DMS53 treated with DMSO at 0.1 percent for 48 hours (cell line): ENCODE measurements around the gene ILRUN.
A peak's percentile ranks its signal among the peaks of the same experiment; 100 is the strongest.
"Not testable (repeated sequence)": the region's sequence is repeated elsewhere in the genome, so short reads cannot be mapped to it uniquely, and the experiment has no call there.

Source experiments
- DNase-seq: peaks from one replicate; lab custom pipeline; 2025; ENCODE audit not compliant: unreplicated experiment; lab: John Stamatoyannopoulos, UW

The ILRUN gene

GRCh38 chr6:34667481-34668238 lies 28.9 kb downstream of the ILRUN start:
- peak; percentile 27 for DNase-seq

DNA sequence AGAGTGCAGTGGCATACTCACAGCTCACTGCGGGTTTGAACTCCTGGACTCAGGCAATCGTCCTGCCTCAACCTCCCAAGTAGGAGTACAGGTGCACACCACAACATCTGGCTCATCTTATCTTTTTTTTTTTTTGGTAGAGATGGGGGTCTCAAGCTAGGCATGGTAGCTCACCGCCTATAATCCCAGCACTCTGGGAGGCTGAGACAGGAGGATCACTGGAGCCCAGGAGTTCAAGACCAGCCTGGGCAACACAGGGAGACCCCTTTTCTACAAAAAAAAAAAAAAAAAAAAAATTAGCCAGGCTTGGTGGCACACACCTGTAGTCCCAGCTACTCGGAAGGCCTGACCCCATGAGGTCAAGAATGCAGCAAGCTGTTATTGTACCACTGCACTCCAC lies 31.5 kb downstream of the ILRUN start:
- DNase-seq = no peak

- no peak for DNase-seq
These were observed 32.2 kb downstream of the ILRUN start for GRCh38 chr6:34664256-34664971.

DNA sequence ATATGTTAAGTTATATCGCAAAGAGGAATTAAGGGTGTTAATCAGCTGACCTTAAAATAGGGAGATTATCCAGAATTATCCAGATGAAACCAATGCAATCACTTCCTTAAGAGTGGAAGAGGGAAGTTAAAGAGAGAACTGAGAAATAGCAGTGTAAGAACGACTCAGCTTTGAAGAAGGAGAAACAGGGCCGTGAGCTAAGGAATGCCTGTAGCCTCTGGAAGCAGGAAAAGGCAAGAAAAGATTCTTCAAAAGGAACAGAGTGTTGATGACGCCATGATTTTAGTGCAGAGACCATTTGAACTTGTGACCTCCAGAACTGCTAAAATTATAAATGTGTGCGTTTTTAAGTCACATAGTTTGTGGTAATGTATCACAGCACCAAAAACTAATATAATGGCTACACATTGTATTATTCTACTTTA lies 32.7 kb downstream of the ILRUN start:
- no peak for DNase-seq

DNA sequence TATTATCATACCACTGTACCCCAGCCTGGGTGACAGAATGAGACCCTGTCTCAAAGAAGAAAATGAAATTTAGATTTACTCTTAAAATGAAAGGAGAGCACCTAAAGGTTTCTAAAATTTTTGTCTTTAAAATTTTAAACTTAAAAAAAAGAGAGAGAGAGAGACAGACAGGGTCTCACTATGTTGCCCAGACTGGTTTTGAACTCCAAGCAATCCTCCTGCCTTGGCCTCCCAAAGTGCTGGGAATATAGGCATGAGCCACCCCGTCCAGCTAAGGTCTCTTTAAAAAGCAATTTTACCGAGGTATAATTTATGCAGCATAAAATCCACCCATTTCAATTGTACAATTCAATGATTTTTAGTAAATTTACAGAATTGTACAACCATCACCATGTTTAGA lies 33.2 kb downstream of the ILRUN start:
- no peak for DNase-seq

- no peak for DNase-seq
These were observed 35.2 kb downstream of the ILRUN start for GRCh38 chr6:34661357-34661756.

DNA sequence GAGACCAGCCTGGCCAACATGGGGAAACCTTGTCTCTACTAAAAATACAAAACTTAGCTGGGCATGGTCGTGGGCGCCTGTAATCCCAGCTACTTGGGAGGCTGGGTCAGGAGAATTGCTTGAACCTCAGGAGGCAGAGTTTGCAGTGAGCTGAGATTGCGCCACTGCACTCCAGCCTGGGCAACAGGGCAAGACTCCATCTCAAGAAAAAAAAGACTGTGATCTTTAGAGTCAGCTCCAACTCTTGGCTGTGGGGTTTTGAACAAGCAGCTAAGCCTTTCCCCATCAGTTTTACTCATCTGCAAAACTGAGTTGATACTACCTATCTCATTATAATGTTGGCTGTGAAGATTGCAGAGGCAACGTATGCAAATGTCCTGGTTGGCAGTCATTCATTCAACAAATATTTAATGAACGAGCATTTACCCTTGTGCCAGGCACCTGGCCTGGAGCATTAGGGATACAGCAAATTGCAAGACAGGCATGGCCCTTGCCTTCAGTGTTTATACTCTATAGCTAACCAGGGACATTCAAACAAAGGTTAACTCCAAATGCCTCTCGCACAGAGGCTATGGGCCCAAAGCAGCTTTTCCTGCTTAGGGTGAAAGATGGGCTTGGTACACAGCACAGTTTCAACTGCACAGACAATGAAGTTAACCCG lies 37.8 kb downstream of the ILRUN start:
- DNase-seq = no peak

DNA sequence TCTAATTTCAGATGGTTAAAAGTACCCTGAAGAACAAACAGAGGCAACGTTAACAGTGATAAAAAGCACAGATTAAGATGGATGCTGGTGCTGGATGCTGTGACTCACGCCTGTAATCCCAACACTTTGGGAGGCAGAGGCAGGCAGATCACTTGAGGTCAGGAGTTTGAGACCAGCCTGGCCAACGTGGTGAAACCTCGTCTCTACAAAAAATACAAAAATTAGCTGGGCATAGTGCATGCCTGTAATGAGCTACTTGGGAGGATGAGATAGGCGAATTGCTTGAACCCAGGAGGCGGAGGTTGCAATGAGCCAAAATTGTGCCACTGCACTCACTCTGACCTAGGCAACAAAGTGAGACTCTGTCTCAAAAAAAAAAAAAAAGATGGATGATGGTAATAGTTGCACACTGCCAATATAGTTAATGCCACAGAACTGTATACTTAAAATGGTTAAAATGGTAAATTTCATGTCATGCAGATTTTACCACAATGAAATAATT lies 38.5 kb downstream of the ILRUN start:
- DNase-seq = not testable (repeated sequence)

DNA sequence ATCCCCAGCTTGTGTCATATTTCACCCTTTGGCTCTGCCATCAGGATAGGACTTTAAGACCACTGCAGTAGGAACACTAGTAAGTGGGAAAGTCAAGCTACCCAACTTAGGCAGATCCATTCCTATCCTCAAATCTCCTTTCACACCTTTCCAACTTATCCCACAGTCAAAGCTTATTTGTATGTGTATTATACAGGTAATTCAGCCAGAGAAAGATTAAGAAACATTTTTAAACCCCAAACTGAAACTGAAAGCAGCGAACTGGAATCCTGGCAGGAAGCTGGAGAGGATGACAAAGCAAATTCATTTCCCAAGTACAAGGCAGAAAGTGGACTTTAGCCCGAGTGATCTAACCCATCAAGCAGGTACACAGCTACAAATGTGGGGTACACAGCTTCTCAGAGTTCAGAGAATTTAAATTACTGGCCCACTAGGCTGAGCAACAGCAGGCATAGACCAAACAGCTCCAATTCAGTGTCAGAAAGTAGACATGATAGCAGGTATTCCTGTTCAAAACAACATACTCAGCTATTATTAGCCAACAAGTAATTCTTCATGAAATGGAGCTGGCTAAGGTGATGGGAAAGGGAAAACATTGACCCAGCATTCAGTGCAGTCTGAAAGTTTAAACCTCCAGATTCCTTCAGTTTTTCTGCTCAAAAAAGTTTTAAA lies 39.1 kb downstream of the ILRUN start:
- DNase-seq = peak; percentile 75

DNA sequence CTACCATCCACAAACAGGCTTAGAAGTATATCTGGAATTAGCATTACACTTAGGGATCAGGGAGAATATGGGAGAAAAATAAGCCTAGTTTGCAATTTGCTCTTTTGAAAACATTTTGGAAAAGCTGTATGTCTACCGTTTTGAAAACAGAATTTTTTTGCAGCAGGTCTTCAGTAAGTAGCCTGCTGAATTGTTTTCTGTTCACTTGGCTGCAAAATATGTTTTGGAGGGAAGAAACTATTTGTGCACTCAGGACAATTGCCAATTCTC lies 39.6 kb downstream of the ILRUN start:
- no peak for DNase-seq

GRCh38 chr6:34656378-34657036 lies 40.1 kb downstream of the ILRUN start:
- DNase-seq = peak; percentile 79

DNA sequence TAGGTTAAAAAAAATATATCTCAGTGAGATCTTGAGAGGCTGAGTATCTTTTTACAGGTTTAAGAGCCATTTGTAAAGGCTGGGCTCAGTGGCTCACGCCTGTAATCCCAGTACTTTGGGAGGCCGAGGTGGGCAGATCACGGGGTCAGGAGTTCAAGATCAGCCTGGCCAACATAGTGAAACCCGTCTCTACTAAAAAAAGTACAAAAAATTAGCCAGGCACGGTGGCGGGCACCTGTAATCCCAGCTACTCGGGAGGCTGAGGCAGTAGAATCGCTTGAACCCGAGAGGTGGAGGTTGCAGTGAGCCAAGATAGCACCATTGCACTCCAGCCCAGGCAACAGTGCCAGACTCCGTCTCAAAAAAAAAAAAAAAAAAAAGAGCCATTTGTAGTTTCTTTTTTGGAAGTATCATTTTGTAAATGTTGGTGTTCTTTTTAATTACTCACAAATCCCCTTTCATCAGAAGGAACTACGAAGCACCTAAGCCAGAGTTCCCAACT lies 40.6 kb downstream of the ILRUN start:
- not testable (repeated sequence) for DNase-seq

DNA sequence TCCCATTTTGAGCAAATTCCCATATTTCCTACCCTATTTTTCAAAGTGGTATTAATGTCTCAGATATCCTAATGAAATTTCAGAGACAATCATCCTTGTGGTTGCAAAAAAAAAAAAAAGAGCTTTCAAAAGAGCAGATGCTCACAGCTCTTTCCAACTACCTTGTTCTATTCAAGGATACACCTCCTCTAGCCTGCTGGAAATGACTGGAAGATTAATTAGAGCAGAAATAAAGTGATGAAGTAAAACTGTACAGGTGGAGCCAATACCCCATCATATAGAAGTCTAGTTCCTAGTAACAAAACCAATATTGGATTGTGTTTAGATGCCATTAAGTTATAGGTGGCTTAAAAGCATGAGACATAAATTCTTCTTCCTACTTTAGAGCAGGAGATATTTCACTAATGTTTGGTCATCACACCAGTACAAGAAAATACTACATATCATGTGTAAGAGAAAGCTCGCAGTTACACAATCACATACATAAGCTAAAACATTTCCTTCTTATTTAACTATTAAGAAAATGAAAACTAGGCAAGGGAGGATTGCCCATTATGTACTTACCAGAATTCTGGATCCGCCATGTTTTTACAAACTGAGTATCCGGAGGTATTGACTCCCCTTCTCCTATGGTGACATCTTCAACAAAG lies 42.4 kb downstream of the ILRUN start:
- DNase-seq = no peak

GRCh38 chr6:34652263-34652662 lies 44.3 kb downstream of the ILRUN start:
- no peak for DNase-seq

DNA sequence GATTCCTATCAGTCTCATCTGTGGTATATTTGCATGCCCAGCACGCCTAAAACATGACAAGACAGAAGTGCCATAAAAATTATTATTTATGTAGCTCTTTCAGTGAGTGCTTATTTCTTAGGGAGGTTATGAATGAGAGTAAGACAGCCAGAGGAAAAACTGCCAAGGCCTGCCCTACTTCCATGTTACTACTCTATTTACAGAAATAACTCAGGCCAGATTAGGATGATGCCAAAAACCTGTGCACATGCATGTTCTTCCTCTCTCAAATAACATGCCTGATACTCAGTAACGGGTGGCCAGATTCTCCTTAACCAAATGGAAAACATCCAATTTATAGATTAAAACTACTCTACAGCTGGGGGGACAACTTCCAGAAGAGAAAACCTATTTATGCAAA lies 45.7 kb downstream of the ILRUN start:
- DNase-seq = no peak

GRCh38 chr6:34650232-34650631 lies 46.3 kb downstream of the ILRUN start:
- not testable (repeated sequence) for DNase-seq

DNA sequence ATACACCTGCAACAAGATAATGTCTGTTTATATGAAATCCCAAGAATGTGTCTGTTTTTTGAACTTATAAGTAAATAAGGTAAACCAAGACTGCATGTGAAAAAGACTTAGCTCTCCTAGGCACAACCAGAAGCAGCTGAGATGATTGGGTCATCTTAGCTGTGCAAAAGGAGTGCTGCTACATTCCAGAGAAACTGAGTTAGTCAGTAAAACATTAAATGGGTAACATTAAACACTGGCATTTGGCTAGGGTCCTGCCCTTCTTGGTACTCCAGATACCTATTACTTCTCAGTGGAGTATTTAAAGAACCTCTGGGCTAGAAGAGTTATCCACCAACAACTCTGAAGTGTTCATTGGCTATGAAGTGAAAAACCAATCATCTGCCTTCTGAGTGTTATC lies 47.8 kb downstream of the ILRUN start:
- no peak for DNase-seq
